Hepatocyte (in vitro differentiated cells): ENCODE measurements around the gene C3orf85. TPM values are rescaled to one million over a fixed set of nuclear protein-coding genes. Genes with fewer than 3 reads are reported as not detected.

Experiments
- DNase-seq: peaks from one replicate; pipeline ENCODE4 v3.0.0-alpha.2; 2016; ENCODE audit warnings: low spot score
- H2AFZ ChIP-seq: fragments of 200-600 bp; sonication (generic); 2 replicates; pipeline ENCODE4 v1.6.0; 2016; ENCODE audit warnings: antibody characterized with exemption, mild to moderate bottlenecking
- H3K27ac ChIP-seq: fragments of 200-600 bp; sonication (generic); 2 replicates; pipeline ENCODE4 v1.5.1; 2016; ENCODE audit warnings: mild to moderate bottlenecking
- H3K27me3 ChIP-seq: fragments of 200-600 bp; sonication (generic); 2 replicates; pipeline ENCODE4 v1.6.1; 2016
- H3K36me3 ChIP-seq: fragments of 200-600 bp; sonication (generic); replicated peaks from 2 replicates; pipeline ENCODE4 v1.5.1; 2016; ENCODE audit warnings: low read depth; ENCODE audit not compliant: insufficient read depth
- H3K4me1 ChIP-seq: fragments of 200-600 bp; sonication (generic); 2 replicates; pipeline ENCODE4 v1.5.1; 2016; ENCODE audit warnings: mild to moderate bottlenecking, moderate library complexity; ENCODE audit not compliant: insufficient read depth
- H3K4me2 ChIP-seq: fragments of 200-600 bp; sonication (generic); 2 replicates; pipeline ENCODE4 v1.6.0; 2016
- H3K4me3 ChIP-seq: fragments of 200-600 bp; sonication (generic); 2 replicates; pipeline ENCODE4 v1.5.1; 2016; ENCODE audit warnings: mild to moderate bottlenecking
- H3K79me2 ChIP-seq: fragments of 200-600 bp; sonication (generic); 2 replicates; pipeline ENCODE4 v1.6.0; 2017; ENCODE audit warnings: mild to moderate bottlenecking
- H3K9me2 ChIP-seq: fragments of 200-600 bp; sonication (generic); replicated peaks from 2 replicates; pipeline ENCODE4 v1.6.0; 2017; ENCODE audit warnings: mild to moderate bottlenecking; ENCODE audit not compliant: insufficient read depth
- H3K9me3 ChIP-seq: fragments of 200-600 bp; sonication (generic); 2 replicates; pipeline ENCODE4 v1.5.1; 2016; ENCODE audit warnings: low read depth, mild to moderate bottlenecking
- H4K20me1 ChIP-seq: fragments of 200-600 bp; sonication (generic); 2 replicates; pipeline ENCODE4 v1.6.0; 2016; ENCODE audit warnings: mild to moderate bottlenecking; ENCODE audit not compliant: insufficient read depth, poor library complexity, severe bottlenecking
- EZH2 ChIP-seq: fragments of 200-600 bp; sonication (generic); IDR thresholded peaks from 2 replicates; pipeline ENCODE4 v1.6.1; 2016; ENCODE audit warnings: antibody characterized with exemption, mild to moderate bottlenecking, borderline replicate concordance
- EZH2phosphoT487 ChIP-seq: fragments of 200-600 bp; sonication (generic); IDR thresholded peaks from one replicate; pipeline ENCODE4 v1.6.1; 2018; ENCODE audit warnings: antibody characterized with exemption, mild to moderate bottlenecking, low read depth, moderate library complexity; ENCODE audit not compliant: unreplicated experiment, severe bottlenecking
- WGBS: methylation state at CpG from one replicate; pipeline ENCODE4 v1.1.6; 2016; ENCODE audit warnings: low lambda C conversion rate; ENCODE audit errors: missing lambda C conversion rate; 5-methylcytosine and 5-hydroxymethylcytosine counted together
- polyA plus RNA-seq: library from polyadenylated mRNA; unstranded; fragments of >200 nt; fragmentation: Nextera tagmentation; extraction: Ambion mirVana; gene quantifications from 2 replicates; pipeline ENCODE4 v1.2.1, GENCODE V29; 2016
- total RNA-seq: library from RNA; depleted of rRNA; stranded (reverse); fragments of >200 nt; gene quantifications from 2 replicates; pipeline ENCODE4 v1.2.3, GENCODE V29; 2014
- TF ChIP-seq, protein P1 (sequence below): fragments of 200-600 bp; sonication (generic); IDR thresholded peaks from 2 replicates; pipeline ENCODE4 v1.5.1; 2016; ENCODE audit warnings: antibody characterized with exemption, mild to moderate bottlenecking; ENCODE audit not compliant: poor library complexity

C3orf85 gene
- total and polyA plus RNA-seq, 2 experiments from 2014 or later: 33.4 to 52.2 TPM

DNA sequence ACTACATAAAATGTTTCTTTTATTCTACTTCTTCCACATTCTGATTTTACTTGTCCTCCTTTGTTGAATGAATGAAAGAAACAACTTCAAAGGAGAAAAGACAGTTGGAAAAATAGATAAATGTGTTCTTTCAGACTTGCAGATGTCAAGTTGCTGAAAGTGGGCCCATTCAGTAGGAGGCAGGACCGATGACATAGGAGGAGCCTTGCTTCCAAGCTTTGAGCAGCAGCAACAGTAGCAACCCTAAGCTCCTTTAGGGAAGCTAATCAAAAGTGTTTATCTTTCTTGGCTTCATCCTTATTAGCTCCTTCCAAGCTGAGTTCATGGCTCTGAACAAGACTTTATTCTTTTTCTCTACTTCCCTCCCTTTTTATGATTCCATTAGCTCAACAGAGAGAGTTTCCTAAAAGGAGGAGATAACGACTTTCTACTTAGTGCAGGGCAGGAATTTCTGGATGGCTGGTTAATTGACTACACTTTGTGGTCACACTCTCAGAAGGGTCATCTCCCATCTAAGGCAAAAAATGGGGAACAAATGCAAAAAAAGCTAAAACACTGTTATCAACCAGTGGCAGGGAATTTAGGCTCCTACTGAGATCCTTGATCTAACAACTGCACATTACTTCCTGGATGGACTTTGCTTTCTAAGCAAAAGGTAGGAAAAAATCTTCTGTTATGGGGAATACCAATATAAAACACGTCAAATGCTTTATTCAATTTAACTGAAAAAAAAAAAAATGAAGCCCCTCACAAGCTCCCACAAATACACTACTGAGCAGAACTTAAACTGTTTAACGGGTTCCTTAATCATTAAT, 23.4 kb upstream of the C3orf85 start:
- DNase-seq: no peak
- Histone ChIP-seq H3K4me2 (no peak overlapping the region), H3K4me3 (no peak overlapping the region), H3K36me3 (no peaks in the 10 kb centered on the region), H4K20me1 (no peaks in the 10 kb centered on the region), H3K9me2 (no peaks in the 10 kb centered on the region), H3K27ac (no peak overlapping the region), H3K27me3 (no peaks in the 10 kb centered on the region), H3K79me2 (no peaks in the 10 kb centered on the region), H3K4me1 (no peaks in the 10 kb centered on the region), H2AFZ (no peak overlapping the region), H3K9me3 (no peaks in the 10 kb centered on the region)
- WGBS: 72% methylated on average over 4 of the region's 4 CpGs
- TF ChIP-seq EZH2 (no peak), EZH2phosphoT487 (no peak)
- TF ChIP-seq, protein P1, sequence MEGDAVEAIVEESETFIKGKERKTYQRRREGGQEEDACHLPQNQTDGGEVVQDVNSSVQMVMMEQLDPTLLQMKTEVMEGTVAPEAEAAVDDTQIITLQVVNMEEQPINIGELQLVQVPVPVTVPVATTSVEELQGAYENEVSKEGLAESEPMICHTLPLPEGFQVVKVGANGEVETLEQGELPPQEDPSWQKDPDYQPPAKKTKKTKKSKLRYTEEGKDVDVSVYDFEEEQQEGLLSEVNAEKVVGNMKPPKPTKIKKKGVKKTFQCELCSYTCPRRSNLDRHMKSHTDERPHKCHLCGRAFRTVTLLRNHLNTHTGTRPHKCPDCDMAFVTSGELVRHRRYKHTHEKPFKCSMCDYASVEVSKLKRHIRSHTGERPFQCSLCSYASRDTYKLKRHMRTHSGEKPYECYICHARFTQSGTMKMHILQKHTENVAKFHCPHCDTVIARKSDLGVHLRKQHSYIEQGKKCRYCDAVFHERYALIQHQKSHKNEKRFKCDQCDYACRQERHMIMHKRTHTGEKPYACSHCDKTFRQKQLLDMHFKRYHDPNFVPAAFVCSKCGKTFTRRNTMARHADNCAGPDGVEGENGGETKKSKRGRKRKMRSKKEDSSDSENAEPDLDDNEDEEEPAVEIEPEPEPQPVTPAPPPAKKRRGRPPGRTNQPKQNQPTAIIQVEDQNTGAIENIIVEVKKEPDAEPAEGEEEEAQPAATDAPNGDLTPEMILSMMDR: no peak

DNA sequence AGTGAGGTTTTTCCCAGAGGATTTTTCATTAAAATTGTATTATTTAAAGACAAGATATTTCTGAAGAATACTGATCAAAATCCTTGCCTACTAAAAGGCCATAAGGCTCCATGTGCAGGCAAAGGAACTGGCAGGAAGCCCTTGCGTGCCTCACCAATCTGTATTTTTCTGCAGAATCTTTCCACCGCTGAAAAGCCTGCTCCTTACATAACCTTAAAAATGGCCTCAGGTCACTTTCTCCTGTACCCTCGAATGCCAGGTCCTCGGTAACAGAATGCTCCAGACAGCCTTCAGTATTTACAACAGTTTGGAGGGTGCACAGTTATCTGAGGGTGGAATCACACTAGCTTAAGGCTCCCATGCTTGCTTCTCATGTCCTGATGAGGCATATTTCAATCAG, 21.8 kb upstream of the C3orf85 start:
- WGBS: 62% methylated on average over 4 of the region's 4 CpGs
- no peak for DNase-seq

DNA sequence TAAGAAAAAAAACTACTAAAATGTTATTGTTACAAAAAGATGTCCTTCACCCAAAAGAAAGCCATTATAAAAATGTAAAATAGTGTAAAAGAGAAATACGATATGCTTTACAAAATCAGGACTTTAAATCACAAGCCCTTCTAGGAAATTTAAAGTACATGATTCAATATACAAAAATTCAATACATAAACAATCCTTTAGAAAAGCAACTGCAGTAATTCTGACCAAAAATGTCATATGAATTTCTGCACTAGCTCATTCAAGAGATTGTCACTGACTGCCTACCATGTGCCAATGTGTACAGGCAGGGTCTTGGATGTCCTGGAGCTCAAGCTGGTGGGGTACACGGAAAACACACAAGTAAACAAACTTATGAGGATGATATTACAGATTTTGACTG, 21.1 kb upstream of the C3orf85 start:
- TF ChIP-seq EZH2 (no peak), EZH2phosphoT487 (no peak)
- TF ChIP-seq, protein P1: no peak
- 75% methylated on average over 2 of the region's 2 CpGs for WGBS
- no peak overlapping the region for H2AFZ ChIP-seq
- no peaks in the 10 kb centered on the region for H3K9me2 ChIP-seq
- no peaks in the 10 kb centered on the region for H4K20me1 ChIP-seq
- no peak for DNase-seq
- no peaks in the 10 kb centered on the region for H3K9me3 ChIP-seq
- no peaks in the 10 kb centered on the region for H3K36me3 ChIP-seq
- no peak overlapping the region for H3K4me3 ChIP-seq
- no peak overlapping the region for H3K27ac ChIP-seq
- no peak overlapping the region for H3K4me2 ChIP-seq
- no peaks in the 10 kb centered on the region for H3K79me2 ChIP-seq
- H3K4me1 ChIP-seq: no peaks in the 10 kb centered on the region
- no peaks in the 10 kb centered on the region for H3K27me3 ChIP-seq

More for the DNA sequence above, 21.8 kb upstream of the C3orf85 start:
- Histone ChIP-seq H3K4me3 (no peak overlapping the region), H3K27me3 (no peaks in the 10 kb centered on the region), H3K9me2 (no peaks in the 10 kb centered on the region), H3K4me2 (no peak overlapping the region), H3K4me1 (no peaks in the 10 kb centered on the region), H3K36me3 (no peaks in the 10 kb centered on the region), H3K79me2 (no peaks in the 10 kb centered on the region), H4K20me1 (no peaks in the 10 kb centered on the region), H2AFZ (no peak overlapping the region), H3K27ac (no peak overlapping the region), H3K9me3 (no peaks in the 10 kb centered on the region)
- no peak for TF ChIP-seq EZH2phosphoT487
- TF ChIP-seq, protein P1: no peak
- no peak for TF ChIP-seq EZH2
